ENCODE results near the gene FKBP10.
"Not testable (repeated sequence)": the region's sequence is repeated elsewhere in the genome, so short reads cannot be mapped to it uniquely, and the experiment has no call there.

The FKBP10 gene

GRCh38 chr17:41823580-41823979 is 10.8 kb downstream of the FKBP10 start:
- no peaks in the 10 kb centered on the region for H4K20me1 ChIP-seq (ENCODE audit: insufficient read depth, low read length, poor library complexity, severe bottlenecking)
- no peaks in the 10 kb centered on the region for H3K27me3 ChIP-seq (ENCODE audit: insufficient read depth, low read length, poor library complexity, severe bottlenecking)
- TF ChIP-seq EZH2phosphoT487 (IDR thresholded peaks at IDR 0.05; ENCODE audit: borderline replicate concordance) (no peak), CTCF (conservative IDR thresholded peaks at IDR 0.05; ENCODE audit: low read length) (no peak)
- H3K9me3 ChIP-seq (ENCODE audit: insufficient read depth, low read depth, low read length): no peaks in the 10 kb centered on the region
- H3K79me2 ChIP-seq (ENCODE audit: insufficient read depth, low read length): no peaks in the 10 kb centered on the region
- H3K9me2 ChIP-seq (replicated peaks; ENCODE audit: low read depth, low read length): no peaks in the 10 kb centered on the region
- no peaks in the 10 kb centered on the region for H3K4me1 ChIP-seq (ENCODE audit: insufficient read depth, low read length, poor library complexity, severe bottlenecking)
- H3F3A ChIP-seq (ENCODE audit: low read depth): no peaks in the 10 kb centered on the region
- no peak overlapping the region for H2AFZ ChIP-seq (ENCODE audit: low read length)
- H3K9ac ChIP-seq (ENCODE audit: low read depth, low read length, poor library complexity, severe bottlenecking): no peak overlapping the region
- no peaks in the 10 kb centered on the region for H3K36me3 ChIP-seq (ENCODE audit: insufficient read depth, low read length)
- H3K4me3 ChIP-seq (ENCODE audit: low read length, poor library complexity, severe bottlenecking): no peak overlapping the region
- H3K4me2 ChIP-seq (ENCODE audit: low read depth, low read length, poor library complexity, severe bottlenecking): no peak overlapping the region

- Histone ChIP-seq H3K4me2 (ENCODE audit: low read depth, low read length, poor library complexity, severe bottlenecking) (no peak overlapping the region), H3K4me3 (ENCODE audit: low read length, poor library complexity, severe bottlenecking) (no peak overlapping the region), H3F3A (ENCODE audit: low read depth) (no peaks in the 10 kb centered on the region), H2AFZ (ENCODE audit: low read length) (no peak overlapping the region), H3K9me2 (replicated peaks; ENCODE audit: low read depth, low read length) (no peaks in the 10 kb centered on the region), H3K27me3 (ENCODE audit: insufficient read depth, low read length, poor library complexity, severe bottlenecking) (no peaks in the 10 kb centered on the region), H3K9ac (ENCODE audit: low read depth, low read length, poor library complexity, severe bottlenecking) (no peak overlapping the region), H4K20me1 (ENCODE audit: insufficient read depth, low read length, poor library complexity, severe bottlenecking) (no peaks in the 10 kb centered on the region), H3K4me1 (ENCODE audit: insufficient read depth, low read length, poor library complexity, severe bottlenecking) (no peaks in the 10 kb centered on the region), H3K79me2 (ENCODE audit: insufficient read depth, low read length) (no peaks in the 10 kb centered on the region), H3K36me3 (ENCODE audit: insufficient read depth, low read length) (no peaks in the 10 kb centered on the region), H3K9me3 (ENCODE audit: insufficient read depth, low read depth, low read length) (no peaks in the 10 kb centered on the region)
- no peak for TF ChIP-seq EZH2phosphoT487 (IDR thresholded peaks at IDR 0.05; ENCODE audit: borderline replicate concordance)
- TF ChIP-seq CTCF (conservative IDR thresholded peaks at IDR 0.05; ENCODE audit: low read length): no peak
These were observed 11.3 kb downstream of the FKBP10 start for GRCh38 chr17:41824086-41824485.

- H3K9ac ChIP-seq (ENCODE audit: low read depth, low read length, poor library complexity, severe bottlenecking): no peak overlapping the region
- no peaks in the 10 kb centered on the region for H3K9me2 ChIP-seq (replicated peaks; ENCODE audit: low read depth, low read length)
- H4K20me1 ChIP-seq (ENCODE audit: insufficient read depth, low read length, poor library complexity, severe bottlenecking): no peaks in the 10 kb centered on the region
- H3K4me1 ChIP-seq (ENCODE audit: insufficient read depth, low read length, poor library complexity, severe bottlenecking): no peaks in the 10 kb centered on the region
- H3K4me2 ChIP-seq (ENCODE audit: low read depth, low read length, poor library complexity, severe bottlenecking): no peak overlapping the region
- no peaks in the 10 kb centered on the region for H3F3A ChIP-seq (ENCODE audit: low read depth)
- H3K36me3 ChIP-seq (ENCODE audit: insufficient read depth, low read length): no peaks in the 10 kb centered on the region
- TF ChIP-seq EZH2phosphoT487 (IDR thresholded peaks at IDR 0.05; ENCODE audit: borderline replicate concordance): no peak
- no peak for TF ChIP-seq CTCF (conservative IDR thresholded peaks at IDR 0.05; ENCODE audit: low read length)
- no peaks in the 10 kb centered on the region for H3K79me2 ChIP-seq (ENCODE audit: insufficient read depth, low read length)
- no peaks in the 10 kb centered on the region for H3K27me3 ChIP-seq (ENCODE audit: insufficient read depth, low read length, poor library complexity, severe bottlenecking)
- H3K4me3 ChIP-seq (ENCODE audit: low read length, poor library complexity, severe bottlenecking): no peak overlapping the region
- no peaks in the 10 kb centered on the region for H3K9me3 ChIP-seq (ENCODE audit: insufficient read depth, low read depth, low read length)
- no peak overlapping the region for H2AFZ ChIP-seq (ENCODE audit: low read length)
These were observed 12.5 kb downstream of the FKBP10 start for GRCh38 chr17:41825175-41825845.

GRCh38 chr17:41829961-41830360 is 17.2 kb downstream of the FKBP10 start:
- not testable (repeated sequence) for H3K9me3 ChIP-seq (ENCODE audit: insufficient read depth, low read depth, low read length); H3K27me3 ChIP-seq (ENCODE audit: insufficient read depth, low read length, poor library complexity, severe bottlenecking); H4K20me1 ChIP-seq (ENCODE audit: insufficient read depth, low read length, poor library complexity, severe bottlenecking); H3K4me3 ChIP-seq (ENCODE audit: low read length, poor library complexity, severe bottlenecking); H3K4me1 ChIP-seq (ENCODE audit: insufficient read depth, low read length, poor library complexity, severe bottlenecking); H3F3A ChIP-seq (ENCODE audit: low read depth); H3K9ac ChIP-seq (ENCODE audit: low read depth, low read length, poor library complexity, severe bottlenecking); H3K9me2 ChIP-seq (replicated peaks; ENCODE audit: low read depth, low read length); H2AFZ ChIP-seq (ENCODE audit: low read length); H3K79me2 ChIP-seq (ENCODE audit: insufficient read depth, low read length); H3K36me3 ChIP-seq (ENCODE audit: insufficient read depth, low read length); H3K4me2 ChIP-seq (ENCODE audit: low read depth, low read length, poor library complexity, severe bottlenecking)
